Activated CD4-positive, alpha-beta memory T cell treated with anti-CD3 and anti-CD28 coated beads, Interleukin-2, amount 10 ng/mL, durations not matched to agents 7 days and 5 days (primary cell): ENCODE data around the gene SLC17A4. TPM values are rescaled to one million over a fixed set of nuclear protein-coding genes. Genes with fewer than 3 reads are reported as not detected.

Experiments used
- CTCF ChIA-PET: fragments of 350-600 bp; sonication (Branson Sonifier 250); formaldehyde crosslinking; loops from one replicate; lab custom pipeline; 2021; ENCODE audit warnings: antibody characterized with exemption, inconsistent platforms; lab: Charles Lee
- POLR2A ChIA-PET: fragments of 350-600 bp; sonication (Branson Sonifier 250); formaldehyde crosslinking; loops from one replicate; lab custom pipeline; 2021; ENCODE audit warnings: antibody characterized with exemption; lab: Charles Lee
- DNase-seq: peaks from one replicate; pipeline ENCODE4 v3.0.0-alpha.2; 2020
- H3K27ac Mint-ChIP-seq: one replicate; pipeline ENCODE4 v1.8.0; 2021; ENCODE audit warnings: mild to moderate bottlenecking, mixed read lengths
- H3K27me3 Mint-ChIP-seq: one replicate; pipeline ENCODE4 v1.8.0; 2021; ENCODE audit warnings: mixed read lengths
- H3K36me3 Mint-ChIP-seq: one replicate; pipeline ENCODE4 v1.8.0; 2021; ENCODE audit warnings: low read depth, mixed read lengths
- H3K4me1 Mint-ChIP-seq: one replicate; pipeline ENCODE4 v1.8.0; 2021; ENCODE audit warnings: mixed read lengths
- H3K4me3 Mint-ChIP-seq: one replicate; pipeline ENCODE4 v1.8.0; 2021; ENCODE audit warnings: mild to moderate bottlenecking, mixed read lengths
- H3K9me3 Mint-ChIP-seq: one replicate; pipeline ENCODE4 v1.8.0; 2021; ENCODE audit warnings: mixed read lengths
- total RNA-seq, 2 experiments: library from RNA; stranded (reverse); gene quantifications; one replicate each; pipeline ENCODE4 v1.2.3, GENCODE V29; 2021

The SLC17A4 gene
- total RNA-seq, 2 experiments from 2014 or later = not detected

GRCh38 chr6:25792016-25792415, 37.5 kb downstream of the SLC17A4 start:
- H3K4me3 Mint-ChIP-seq = no peak overlapping the region
- no peak overlapping the region for H3K27ac Mint-ChIP-seq
- peaks cover 2% of the 10 kb centered on the region for H3K27me3 Mint-ChIP-seq
- no peaks in the 10 kb centered on the region for H3K9me3 Mint-ChIP-seq
- ChIA-PET CTCF (interaction anchor here (2.3 kb wide), 1 partner anchor 90 kb away, joined by 9 read pairs; no protein-coding TSS in a partner anchor), POLR2A (no interaction called here)
- peaks cover 11% of the 10 kb centered on the region for H3K4me1 Mint-ChIP-seq
- no peak for DNase-seq
- H3K36me3 Mint-ChIP-seq = no peaks in the 10 kb centered on the region

DNA sequence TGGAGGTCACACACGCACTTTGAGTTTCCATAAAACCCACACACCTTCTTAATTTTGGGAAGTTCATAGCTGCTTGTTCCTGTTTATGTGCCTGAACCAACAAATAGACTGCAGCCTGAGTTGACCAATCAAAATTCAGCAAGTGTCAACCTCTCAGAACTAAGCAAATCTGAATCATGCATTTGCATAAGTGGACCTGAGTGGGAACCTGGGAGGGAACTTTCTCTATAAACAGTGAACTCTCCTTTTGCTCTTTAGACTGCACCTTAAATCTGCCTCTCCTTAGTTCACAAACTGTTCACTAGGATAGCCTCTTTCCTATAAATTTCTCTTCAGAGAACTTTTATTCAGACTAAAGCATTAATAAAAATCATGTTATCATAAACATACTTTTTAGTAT, 39.4 kb downstream of the SLC17A4 start:
- no peak for DNase-seq
- H3K4me1 Mint-ChIP-seq = no peaks in the 10 kb centered on the region
- no peaks in the 10 kb centered on the region for H3K9me3 Mint-ChIP-seq
- no peak overlapping the region for H3K27ac Mint-ChIP-seq
- POLR2A ChIA-PET = no interaction called here
- CTCF ChIA-PET = no interaction called here
- peaks cover 2% of the 10 kb centered on the region for H3K27me3 Mint-ChIP-seq
- no peaks in the 10 kb centered on the region for H3K36me3 Mint-ChIP-seq
- H3K4me3 Mint-ChIP-seq = no peak overlapping the region

- H3K36me3 Mint-ChIP-seq = no peaks in the 10 kb centered on the region
Observed at GRCh38 chr6:25794784-25795183, 40.2 kb downstream of the SLC17A4 start.

DNA sequence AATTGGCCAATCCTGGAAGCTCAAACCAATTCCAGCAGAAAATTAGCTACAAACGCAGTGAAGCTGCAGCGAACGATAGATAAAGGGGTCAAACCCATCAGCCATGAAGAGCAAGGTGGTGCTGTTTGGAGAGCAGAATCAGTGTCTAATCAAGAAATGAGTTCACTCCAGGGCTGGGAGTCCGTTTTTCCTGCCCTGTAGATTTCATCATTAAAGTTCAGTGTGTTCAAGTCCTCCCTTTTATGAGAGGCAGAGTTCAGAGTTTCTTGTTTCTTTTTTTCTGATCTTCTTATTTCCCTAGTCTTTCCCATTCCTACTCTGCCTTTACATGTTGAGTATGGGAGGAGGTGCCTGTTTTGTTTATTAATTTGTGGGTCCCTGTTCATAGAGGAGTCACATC, 46.9 kb downstream of the SLC17A4 start:
- POLR2A ChIA-PET = interaction anchor here (0.6 kb wide), 1 partner anchor 14 kb away, joined by 3 read pairs; no protein-coding TSS in a partner anchor
- H3K27me3 Mint-ChIP-seq = peaks cover 18% of the 10 kb centered on the region
- no peaks in the 10 kb centered on the region for H3K36me3 Mint-ChIP-seq
- no peak for DNase-seq
- no peaks in the 10 kb centered on the region for H3K9me3 Mint-ChIP-seq
- H3K4me1 Mint-ChIP-seq = no peaks in the 10 kb centered on the region
- CTCF ChIA-PET = no interaction called here
- no peak overlapping the region for H3K4me3 Mint-ChIP-seq
- no peak overlapping the region for H3K27ac Mint-ChIP-seq

More at GRCh38 chr6:25794784-25795183, 40.2 kb downstream of the SLC17A4 start:
- ChIA-PET POLR2A (no interaction called here), CTCF (no interaction called here)
- no peak for DNase-seq
- Mint-ChIP-seq H3K4me1 (no peaks in the 10 kb centered on the region), H3K27ac (no peak overlapping the region), H3K27me3 (peaks cover 5% of the 10 kb centered on the region), H3K4me3 (no peak overlapping the region), H3K9me3 (no peaks in the 10 kb centered on the region)

GRCh38 chr6:25804804-25805203, 50.3 kb downstream of the SLC17A4 start:
- H3K4me1 Mint-ChIP-seq = no peaks in the 10 kb centered on the region
- H3K27ac Mint-ChIP-seq = no peak overlapping the region
- ChIA-PET POLR2A (no interaction called here), CTCF (interaction anchor here (0.9 to 1.1 kb wide), 2 partner anchors 17 kb away, joined by 3 read pairs; no protein-coding TSS in a partner anchor)
- no peaks in the 10 kb centered on the region for H3K36me3 Mint-ChIP-seq
- no peak overlapping the region for H3K4me3 Mint-ChIP-seq
- DNase-seq = no peak
- no peaks in the 10 kb centered on the region for H3K9me3 Mint-ChIP-seq
- H3K27me3 Mint-ChIP-seq = peaks cover 15% of the 10 kb centered on the region

GRCh38 chr6:25815194-25815593, 60.7 kb downstream of the SLC17A4 start:
- Mint-ChIP-seq H3K4me3 (no peak overlapping the region), H3K27me3 (peaks cover 11% of the 10 kb centered on the region), H3K27ac (no peak overlapping the region), H3K9me3 (no peaks in the 10 kb centered on the region), H3K36me3 (no peaks in the 10 kb centered on the region), H3K4me1 (no peaks in the 10 kb centered on the region)
- DNase-seq = no peak
- ChIA-PET POLR2A (interaction anchor here (0.6 kb wide), 1 partner anchor 14 kb away, joined by 3 read pairs; no protein-coding TSS in a partner anchor), CTCF (no interaction called here)

DNA sequence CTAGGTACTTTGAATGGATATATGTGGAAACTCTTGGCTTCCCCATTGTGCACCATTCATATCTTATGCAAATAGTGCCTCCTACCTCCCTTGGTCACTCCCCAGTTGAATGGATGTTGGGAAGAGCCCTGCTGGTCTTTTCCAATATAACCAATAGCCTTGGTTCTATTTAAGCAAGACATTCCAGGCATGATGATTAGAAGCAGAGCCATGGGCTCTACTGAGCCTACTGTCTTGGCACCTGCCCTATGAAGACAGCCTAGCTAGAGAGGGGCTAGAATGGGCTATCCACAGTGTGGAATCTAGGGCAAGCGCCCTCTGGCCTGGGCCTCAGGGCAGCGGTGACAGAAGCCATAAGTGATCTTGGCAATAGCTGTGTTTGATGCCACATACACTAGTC, 61.7 kb downstream of the SLC17A4 start:
- peaks cover 7% of the 10 kb centered on the region for H3K27me3 Mint-ChIP-seq
- peaks cover 2% of the 10 kb centered on the region for H3K4me1 Mint-ChIP-seq
- POLR2A ChIA-PET = no interaction called here
- no peaks in the 10 kb centered on the region for H3K9me3 Mint-ChIP-seq
- CTCF ChIA-PET = no interaction called here
- no peaks in the 10 kb centered on the region for H3K36me3 Mint-ChIP-seq
- no peak overlapping the region for H3K27ac Mint-ChIP-seq
- no peak overlapping the region for H3K4me3 Mint-ChIP-seq
- DNase-seq = no peak

GRCh38 chr6:25821341-25821740, 66.8 kb downstream of the SLC17A4 start:
- Mint-ChIP-seq H3K4me1 (peaks cover 10% of the 10 kb centered on the region), H3K27ac (no peak overlapping the region), H3K9me3 (peaks cover 3% of the 10 kb centered on the region), H3K36me3 (peaks cover 5% of the 10 kb centered on the region), H3K4me3 (no peak overlapping the region), H3K27me3 (peaks cover 14% of the 10 kb centered on the region)
- ChIA-PET CTCF (interaction anchor here (1.0 to 1.6 kb wide), 2 partner anchors 17 to 103 kb away, joined by 3 read pairs; no protein-coding TSS in a partner anchor), POLR2A (no interaction called here)
- no peak for DNase-seq

- Mint-ChIP-seq H3K27me3 (peaks cover 12% of the 10 kb centered on the region), H3K9me3 (peaks cover 5% of the 10 kb centered on the region), H3K36me3 (peaks cover 9% of the 10 kb centered on the region), H3K4me1 (peaks cover 6% of the 10 kb centered on the region), H3K4me3 (no peak overlapping the region), H3K27ac (no peak overlapping the region)
- DNase-seq = no peak
- ChIA-PET POLR2A (no interaction called here), CTCF (no interaction called here)
Observed at GRCh38 chr6:25829375-25829774, 74.8 kb downstream of the SLC17A4 start.

DNA sequence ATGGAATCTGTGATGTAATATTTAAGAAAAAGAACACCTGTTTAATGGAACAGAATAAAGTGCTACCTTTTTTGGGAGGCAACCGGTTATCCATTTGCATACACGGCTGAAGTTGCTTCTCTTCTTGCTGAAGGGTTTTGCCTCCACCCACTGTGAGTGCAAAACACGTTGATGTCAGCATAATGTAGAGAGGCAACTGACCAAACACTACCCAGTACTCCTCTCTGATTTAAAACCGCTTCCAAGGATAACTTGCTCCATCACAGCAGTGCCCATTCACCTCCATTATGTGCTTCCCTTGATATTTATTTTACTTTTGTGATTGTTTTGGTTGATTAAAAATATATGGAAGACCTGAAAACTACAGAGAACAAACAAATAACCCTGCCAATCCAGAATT, 75.9 kb downstream of the SLC17A4 start:
- Mint-ChIP-seq H3K27me3 (peaks cover 11% of the 10 kb centered on the region), H3K9me3 (peaks cover 3% of the 10 kb centered on the region), H3K36me3 (peaks cover 9% of the 10 kb centered on the region), H3K4me3 (no peak overlapping the region), H3K4me1 (peaks cover 6% of the 10 kb centered on the region), H3K27ac (no peak overlapping the region)
- CTCF ChIA-PET = no interaction called here
- DNase-seq = no peak
- POLR2A ChIA-PET = no interaction called here

Other genes starting within 250 kb of the SLC17A4 start
- not detected for gene SCGN, start 102.5 kb upstream of the SLC17A4 start, total RNA-seq
- not detected for gene SLC17A1, start 77.3 kb downstream of the SLC17A4 start, total RNA-seq
- gene SLC17A3, start 119.5 kb downstream of the SLC17A4 start, total RNA-seq = under 1 TPM; 0.15 to 0.96 TPM
- gene SLC17A2, start 175.9 kb downstream of the SLC17A4 start, total RNA-seq = not detected
- 10 to 100 TPM; 32.6 to 33.5 TPM for gene TRIM38, start 208.1 kb downstream of the SLC17A4 start, total RNA-seq